ENCODE results near the gene TM9SF1. TPM values are rescaled to one million over a fixed set of nuclear protein-coding genes. Genes with fewer than 3 reads are reported as not detected.
A peak's percentile ranks its signal among the peaks of the same experiment; 100 is the strongest.

Gene TM9SF1
- total and polyA plus RNA-seq, 10 of the 15 experiments (the other 5 are each of a cell fraction or from before 2014, with no cell fraction given): 7.2 to 39.2 (median 17.6) TPM

- peak; percentile 100 for TF ChIP-seq MXI1 (IDR thresholded peaks at IDR 0.05; ENCODE audit: low read depth, low read length)
- TF ChIP-seq SRF (IDR thresholded peaks at IDR 0.05; ENCODE audit: low read depth in 2 of 2, low read length in 2 of 2): peak; percentile 59 to 95; a peak in 3 of 4 replicates
- no peak for TF ChIP-seq KDM1A (IDR thresholded peaks at IDR 0.05; ENCODE audit: borderline replicate concordance)
- TF ChIP-seq CEBPZ (IDR thresholded peaks at IDR 0.05; ENCODE audit: low read depth, low read length): peak; percentile 34; the same call in 1 of the 2 replicates
- no peak for TF ChIP-seq SUPT20H (IDR thresholded peaks at IDR 0.05; ENCODE audit: borderline replicate concordance, control insufficient read depth, low read depth, low read length)
- TF ChIP-seq TAF1 (IDR thresholded peaks at IDR 0.05; ENCODE audit: borderline replicate concordance, low read depth, low read length): peak; percentile 90
- TF ChIP-seq ATF7 (IDR thresholded peaks at IDR 0.05; ENCODE audit: low read depth): peak; percentile 55; the same call in 1 of the 2 replicates
- peak; percentile 85 for TF ChIP-seq CREM (IDR thresholded peaks at IDR 0.05; ENCODE audit: low read depth)
- no peak for TF ChIP-seq IRF3 (IDR thresholded peaks at IDR 0.05)
- TF ChIP-seq NRF1 (conservative IDR thresholded peaks at IDR 0.05; ENCODE audit: low read depth, low read length): no peak
- no peak for TF ChIP-seq CTCF (IDR thresholded peaks at IDR 0.05 in 2 of 3, conservative IDR thresholded peaks at IDR 0.05 in 1 of 3; ENCODE audit: control insufficient read depth in 2 of 3, extremely low read depth in 1 of 3, insufficient read depth in 1 of 3, low read depth in 3 of 3, low read length in 3 of 3)
- TF ChIP-seq YBX1 (IDR thresholded peaks at IDR 0.05): no peak
- peak; percentile 74 for TF ChIP-seq BCL3 (IDR thresholded peaks at IDR 0.05; ENCODE audit: borderline replicate concordance, insufficient read depth, low read depth, low read length, poor library complexity, severe bottlenecking)
- TF ChIP-seq CREB1 (IDR thresholded peaks at IDR 0.05; ENCODE audit: low read depth): peak; percentile 88
- no peak for TF ChIP-seq KLF5 (IDR thresholded peaks at IDR 0.05; ENCODE audit: partially characterized antibody)
- TF ChIP-seq JUND (IDR thresholded peaks at IDR 0.05; ENCODE audit: low read depth, low read length): no peak
- no peak for TF ChIP-seq HDAC2 (IDR thresholded peaks at IDR 0.05)
- peak; percentile 98 for TF ChIP-seq RUNX3 (IDR thresholded peaks at IDR 0.05; ENCODE audit: low read length)
- TF ChIP-seq LARP7 (IDR thresholded peaks at IDR 0.05): peak; percentile 88
Observed at GRCh38 chr14:24188251-24189058, 6.8 kb downstream of the TM9SF1 start, which contains the start of gene IPO4 (continued).

All from GM12878 (cell line).